Parathyroid adenoma (tissue), 2 donors: Measurements from ENCODE around the gene NAMPT.

Experiments
- H2AFZ ChIP-seq: fragments of 300-600 bp; sonication (generic); one replicate; pipeline ENCODE4 v1.7.0; 2017; ENCODE audit warnings: antibody characterized with exemption, mild to moderate bottlenecking
- H3K27ac ChIP-seq: fragments of 300-600 bp; sonication (generic); one replicate; pipeline ENCODE4 v1.7.0; 2017
- H3K27me3 ChIP-seq: fragments of 300-600 bp; sonication (generic); one replicate; pipeline ENCODE4 v1.7.0; 2017; ENCODE audit warnings: low read length; ENCODE audit not compliant: control insufficient read depth, insufficient read depth
- H3K36me3 ChIP-seq: fragments of 300-600 bp; sonication (generic); one replicate; pipeline ENCODE4 v1.7.0; 2017; ENCODE audit warnings: low read length; ENCODE audit not compliant: control insufficient read depth, insufficient read depth
- H3K4me1 ChIP-seq: fragments of 300-600 bp; sonication (generic); one replicate; pipeline ENCODE4 v1.7.0; 2017; ENCODE audit warnings: control low read depth
- H3K4me2 ChIP-seq: fragments of 300-600 bp; sonication (generic); one replicate; pipeline ENCODE4 v1.7.0; 2017; ENCODE audit warnings: low read length
- H3K4me3 ChIP-seq: fragments of 300-600 bp; sonication (generic); one replicate; pipeline ENCODE4 v1.7.0; 2017; ENCODE audit warnings: low read depth, low read length
- H3K79me2 ChIP-seq: fragments of 300-600 bp; sonication (generic); one replicate; pipeline ENCODE4 v1.7.0; 2017; ENCODE audit warnings: control low read depth
- H3K9ac ChIP-seq: fragments of 300-600 bp; sonication (generic); one replicate; pipeline ENCODE4 v1.7.0; 2017; ENCODE audit warnings: mild to moderate bottlenecking
- H3K9me3 ChIP-seq: fragments of 300-600 bp; sonication (generic); one replicate; pipeline ENCODE4 v1.7.0; 2017; ENCODE audit warnings: low read length; ENCODE audit not compliant: control insufficient read depth
- TF ChIP-seq, protein P1 (sequence below): fragments of 300-600 bp; sonication (generic); IDR thresholded peaks from one replicate; pipeline ENCODE4 v1.7.0; 2017; ENCODE audit warnings: antibody characterized with exemption, mild to moderate bottlenecking
- donor health status: primary hyperparathyroidism.

Gene NAMPT

GRCh38 chr7:106260136-106260561, 24.6 kb downstream of the NAMPT start:
- Histone ChIP-seq H3K4me3 (no peak overlapping the region), H3K36me3 (no peaks in the 10 kb centered on the region), H3K9me3 (no peaks in the 10 kb centered on the region), H2AFZ (no peak overlapping the region), H3K4me1 (no peaks in the 10 kb centered on the region), H3K27ac (no peak overlapping the region), H3K79me2 (no peaks in the 10 kb centered on the region), H3K9ac (no peak overlapping the region), H3K4me2 (no peak overlapping the region), H3K27me3 (no peaks in the 10 kb centered on the region)
- TF ChIP-seq, protein P1, sequence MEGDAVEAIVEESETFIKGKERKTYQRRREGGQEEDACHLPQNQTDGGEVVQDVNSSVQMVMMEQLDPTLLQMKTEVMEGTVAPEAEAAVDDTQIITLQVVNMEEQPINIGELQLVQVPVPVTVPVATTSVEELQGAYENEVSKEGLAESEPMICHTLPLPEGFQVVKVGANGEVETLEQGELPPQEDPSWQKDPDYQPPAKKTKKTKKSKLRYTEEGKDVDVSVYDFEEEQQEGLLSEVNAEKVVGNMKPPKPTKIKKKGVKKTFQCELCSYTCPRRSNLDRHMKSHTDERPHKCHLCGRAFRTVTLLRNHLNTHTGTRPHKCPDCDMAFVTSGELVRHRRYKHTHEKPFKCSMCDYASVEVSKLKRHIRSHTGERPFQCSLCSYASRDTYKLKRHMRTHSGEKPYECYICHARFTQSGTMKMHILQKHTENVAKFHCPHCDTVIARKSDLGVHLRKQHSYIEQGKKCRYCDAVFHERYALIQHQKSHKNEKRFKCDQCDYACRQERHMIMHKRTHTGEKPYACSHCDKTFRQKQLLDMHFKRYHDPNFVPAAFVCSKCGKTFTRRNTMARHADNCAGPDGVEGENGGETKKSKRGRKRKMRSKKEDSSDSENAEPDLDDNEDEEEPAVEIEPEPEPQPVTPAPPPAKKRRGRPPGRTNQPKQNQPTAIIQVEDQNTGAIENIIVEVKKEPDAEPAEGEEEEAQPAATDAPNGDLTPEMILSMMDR = no peak

- TF ChIP-seq, protein P1 = no peak
- H3K4me2 ChIP-seq = no peak overlapping the region
- no peak overlapping the region for H3K4me3 ChIP-seq
- no peaks in the 10 kb centered on the region for H3K9me3 ChIP-seq
- no peak overlapping the region for H3K27ac ChIP-seq
- H3K9ac ChIP-seq = no peak overlapping the region
- no peaks in the 10 kb centered on the region for H3K4me1 ChIP-seq
- no peak overlapping the region for H2AFZ ChIP-seq
- no peaks in the 10 kb centered on the region for H3K79me2 ChIP-seq
- H3K27me3 ChIP-seq = no peaks in the 10 kb centered on the region
- H3K36me3 ChIP-seq = no peaks in the 10 kb centered on the region
Observed at GRCh38 chr7:106258789-106259188, 26.0 kb downstream of the NAMPT start.

DNA sequence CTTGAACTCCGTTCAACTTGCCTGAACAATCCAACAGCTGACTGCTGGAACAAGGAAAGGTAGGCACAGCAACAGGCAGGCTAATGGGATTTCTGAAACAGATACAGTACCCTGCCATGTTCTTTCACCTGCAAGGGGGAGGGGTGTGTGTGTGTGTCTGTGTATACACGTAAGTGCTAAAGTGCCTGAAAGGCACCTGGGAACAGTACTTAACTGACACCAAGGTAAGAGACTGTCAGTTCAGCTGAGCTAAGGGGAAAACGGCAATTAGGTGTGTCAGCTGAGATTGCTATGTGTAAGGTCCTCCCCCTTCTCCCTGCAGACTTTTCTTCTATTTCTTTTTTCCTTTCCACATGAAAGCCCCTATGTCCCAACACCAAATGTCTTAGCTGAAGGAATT, 27.0 kb downstream of the NAMPT start:
- H3K9me3 ChIP-seq = no peaks in the 10 kb centered on the region
- no peak overlapping the region for H3K27ac ChIP-seq
- no peak overlapping the region for H3K9ac ChIP-seq
- no peaks in the 10 kb centered on the region for H3K4me1 ChIP-seq
- no peaks in the 10 kb centered on the region for H3K79me2 ChIP-seq
- H3K4me2 ChIP-seq = no peak overlapping the region
- TF ChIP-seq, protein P1 = no peak
- H3K36me3 ChIP-seq = no peaks in the 10 kb centered on the region
- H3K27me3 ChIP-seq = no peaks in the 10 kb centered on the region
- no peak overlapping the region for H3K4me3 ChIP-seq
- no peak overlapping the region for H2AFZ ChIP-seq

GRCh38 chr7:106256144-106256543, 28.6 kb downstream of the NAMPT start:
- H3K9ac ChIP-seq = no peak overlapping the region
- TF ChIP-seq, protein P1 = no peak
- no peaks in the 10 kb centered on the region for H3K27me3 ChIP-seq
- no peak overlapping the region for H3K4me2 ChIP-seq
- no peak overlapping the region for H3K4me3 ChIP-seq
- H3K9me3 ChIP-seq = no peaks in the 10 kb centered on the region
- no peaks in the 10 kb centered on the region for H3K36me3 ChIP-seq
- H3K79me2 ChIP-seq = no peaks in the 10 kb centered on the region
- H2AFZ ChIP-seq = no peak overlapping the region
- H3K4me1 ChIP-seq = no peaks in the 10 kb centered on the region
- H3K27ac ChIP-seq = no peak overlapping the region

DNA sequence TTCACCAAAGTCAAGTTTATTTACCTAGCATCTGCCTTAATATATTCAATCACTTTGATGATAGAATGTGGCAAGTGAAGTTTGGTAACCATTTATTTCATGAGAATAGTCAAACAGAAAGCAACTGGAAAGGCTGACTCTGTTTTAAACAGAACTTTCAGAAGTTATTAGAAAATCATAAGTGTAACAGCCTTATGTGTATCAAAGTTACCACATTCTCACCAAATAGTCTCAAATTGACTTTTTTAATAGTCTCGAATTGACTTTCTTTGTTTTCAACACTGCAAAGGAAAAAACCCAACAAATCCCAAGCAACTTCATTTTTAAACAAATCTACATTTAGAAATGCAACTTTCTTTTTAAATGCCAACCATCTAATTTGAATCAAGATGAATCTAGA, 29.5 kb downstream of the NAMPT start:
- Histone ChIP-seq H2AFZ (no peak overlapping the region), H3K4me1 (no peaks in the 10 kb centered on the region), H3K36me3 (no peaks in the 10 kb centered on the region), H3K79me2 (no peaks in the 10 kb centered on the region), H3K9me3 (no peaks in the 10 kb centered on the region), H3K27ac (no peak overlapping the region), H3K27me3 (no peaks in the 10 kb centered on the region), H3K4me3 (no peak overlapping the region), H3K4me2 (no peak overlapping the region), H3K9ac (no peak overlapping the region)
- TF ChIP-seq, protein P1 = no peak
